ENCODE measurements around the gene NEGR1.

Gene NEGR1

GRCh38 chr1:71693581-71693980 lies 588.8 kb downstream of the NEGR1 start:
- TF ChIP-seq CTCF (IDR thresholded peaks at IDR 0.05; ENCODE audit: low read length, missing control alignments): no peak
- DNase-seq (ENCODE audit: low read depth): no peak
- no peak overlapping the region for H3K4me3 ChIP-seq (replicated peaks; ENCODE audit: low read depth, low read length)

GRCh38 chr1:71689635-71690034 lies 592.7 kb downstream of the NEGR1 start:
- no peak for TF ChIP-seq CTCF (IDR thresholded peaks at IDR 0.05; ENCODE audit: low read length, missing control alignments)
- no peak for DNase-seq (ENCODE audit: low read depth)
- no peak overlapping the region for H3K4me3 ChIP-seq (replicated peaks; ENCODE audit: low read depth, low read length)

- no peak for DNase-seq (ENCODE audit: low read depth)
- no peak for TF ChIP-seq CTCF (IDR thresholded peaks at IDR 0.05; ENCODE audit: low read length, missing control alignments)
- no peak overlapping the region for H3K4me3 ChIP-seq (replicated peaks; ENCODE audit: low read depth, low read length)
These were observed 595.0 kb downstream of the NEGR1 start for GRCh38 chr1:71687376-71687775.

- TF ChIP-seq CTCF (IDR thresholded peaks at IDR 0.05; ENCODE audit: low read length, missing control alignments): no peak
- H3K4me3 ChIP-seq (replicated peaks; ENCODE audit: low read depth, low read length): no peak overlapping the region
- DNase-seq (ENCODE audit: low read depth): no peak
These were observed 605.1 kb downstream of the NEGR1 start for GRCh38 chr1:71676979-71677925.

- no peak overlapping the region for H3K4me3 ChIP-seq (replicated peaks; ENCODE audit: low read depth, low read length)
- no peak for TF ChIP-seq CTCF (IDR thresholded peaks at IDR 0.05; ENCODE audit: low read length, missing control alignments)
- DNase-seq (ENCODE audit: low read depth): no peak
These were observed 614.3 kb downstream of the NEGR1 start for GRCh38 chr1:71668065-71668464.

GRCh38 chr1:71667216-71667615 lies 615.1 kb downstream of the NEGR1 start:
- peak; percentile 15 for DNase-seq (ENCODE audit: low read depth)
- no peak overlapping the region for H3K4me3 ChIP-seq (replicated peaks; ENCODE audit: low read depth, low read length)
- no peak for TF ChIP-seq CTCF (IDR thresholded peaks at IDR 0.05; ENCODE audit: low read length, missing control alignments)

- peak; percentile 2 for DNase-seq (ENCODE audit: low read depth)
- no peak for TF ChIP-seq CTCF (IDR thresholded peaks at IDR 0.05; ENCODE audit: low read length, missing control alignments)
- H3K4me3 ChIP-seq (replicated peaks; ENCODE audit: low read depth, low read length): no peak overlapping the region
These were observed 615.7 kb downstream of the NEGR1 start for GRCh38 chr1:71666609-71667008.
